ENCODE data around the gene PGS1. TPM values are rescaled to one million over a fixed set of nuclear protein-coding genes. Genes with fewer than 3 reads are reported as not detected.
"Not testable (repeated sequence)": the region's sequence is repeated elsewhere in the genome, so short reads cannot be mapped to it uniquely, and the experiment has no call there.

The PGS1 gene, protein sequence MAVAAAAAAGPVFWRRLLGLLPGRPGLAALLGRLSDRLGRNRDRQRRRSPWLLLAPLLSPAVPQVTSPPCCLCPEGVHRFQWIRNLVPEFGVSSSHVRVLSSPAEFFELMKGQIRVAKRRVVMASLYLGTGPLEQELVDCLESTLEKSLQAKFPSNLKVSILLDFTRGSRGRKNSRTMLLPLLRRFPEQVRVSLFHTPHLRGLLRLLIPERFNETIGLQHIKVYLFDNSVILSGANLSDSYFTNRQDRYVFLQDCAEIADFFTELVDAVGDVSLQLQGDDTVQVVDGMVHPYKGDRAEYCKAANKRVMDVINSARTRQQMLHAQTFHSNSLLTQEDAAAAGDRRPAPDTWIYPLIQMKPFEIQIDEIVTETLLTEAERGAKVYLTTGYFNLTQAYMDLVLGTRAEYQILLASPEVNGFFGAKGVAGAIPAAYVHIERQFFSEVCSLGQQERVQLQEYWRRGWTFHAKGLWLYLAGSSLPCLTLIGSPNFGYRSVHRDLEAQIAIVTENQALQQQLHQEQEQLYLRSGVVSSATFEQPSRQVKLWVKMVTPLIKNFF
- 10 to 100 TPM; 27.2 to 50.2 (median 37.6) TPM for total RNA-seq
- 10 to 100 TPM; 13.5 to 28.7 TPM for polyA plus RNA-seq
- long read RNA-seq, donor 1, transcript PGS1-201 (10 exons, 2,201 nt) = major isoform, 94 of 321 reads
- long read RNA-seq, donor 1, partial matches to known transcripts = 16 of 321 reads
- long read RNA-seq, donor 1, other reads (novel, unspliced or antisense) = 207 of 321 reads
- long read RNA-seq, donor 2, transcript PGS1-201 (10 exons, 2,201 nt) = major isoform, 6 of 10 reads
- long read RNA-seq, donor 2, partial matches to known transcripts = 0 of 10 reads
- long read RNA-seq, donor 2, other reads (novel, unspliced or antisense) = 0 of 10 reads
- long read RNA-seq, donor 3, transcript PGS1-201 (10 exons, 2,201 nt) = major isoform, 25 of 74 reads
- long read RNA-seq, donor 3, partial matches to known transcripts = 5 of 74 reads
- long read RNA-seq, donor 3, other reads (novel, unspliced or antisense) = 43 of 74 reads

DNA sequence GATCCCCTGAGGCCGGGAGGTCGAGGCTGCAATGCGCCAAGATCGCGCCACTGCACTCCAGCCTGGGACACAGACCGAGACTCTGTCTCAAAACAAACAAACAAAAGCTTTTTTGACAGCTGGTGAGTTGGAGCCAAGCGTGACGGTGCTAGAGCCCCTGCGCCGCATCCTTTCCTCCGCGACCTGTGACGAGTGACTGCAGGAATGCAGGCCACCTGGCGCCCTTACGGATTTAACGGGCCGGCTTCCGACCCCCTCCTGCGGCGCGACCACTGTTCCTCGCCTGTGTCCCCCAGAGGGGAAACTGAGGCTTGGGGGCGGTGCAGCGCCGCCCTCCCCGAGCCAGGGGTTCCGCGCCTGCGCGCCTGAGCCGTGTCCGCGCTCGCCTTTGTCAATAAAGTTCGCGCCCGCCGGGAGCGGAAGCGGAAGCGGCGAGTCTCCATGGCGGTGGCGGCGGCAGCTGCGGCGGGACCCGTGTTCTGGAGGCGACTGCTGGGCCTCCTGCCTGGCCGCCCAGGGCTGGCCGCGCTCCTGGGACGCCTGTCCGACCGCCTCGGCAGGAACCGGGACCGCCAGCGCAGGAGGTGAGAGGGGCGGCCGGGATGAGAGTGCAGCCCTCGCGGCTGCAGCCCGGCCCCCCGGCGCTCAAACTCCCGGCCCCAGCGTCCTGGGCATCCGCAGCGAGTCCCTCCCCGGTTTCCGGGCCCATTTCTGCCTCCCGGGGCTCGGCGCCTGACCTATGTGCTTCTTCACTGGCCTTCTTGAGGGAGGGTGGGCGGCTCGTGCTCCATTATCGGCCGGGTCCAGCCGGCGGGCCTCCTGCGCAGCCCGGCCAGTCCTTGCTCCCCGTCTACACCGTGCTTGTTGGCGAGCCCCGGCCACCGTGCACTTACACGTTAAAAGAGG lies at the start of gene PGS1:
Gene PGS1 (plus strand): TSS at position 425 of the 906 bp plus-strand sequence. CDS start 17 bp downstream, at position 442.
- 1% methylated on average over 65 to 89 of the region's 89 CpGs for WGBS, 3 donors
- DNase-seq = peak; percentile 70 to 87 (median 82)
- intact Hi-C loops (cut with DNase I) = loop anchor here in 1 of 4 donors (10.0 kb wide), 1 partner anchor 254 kb away; the partner anchor contains the start of gene TMC6

DNA sequence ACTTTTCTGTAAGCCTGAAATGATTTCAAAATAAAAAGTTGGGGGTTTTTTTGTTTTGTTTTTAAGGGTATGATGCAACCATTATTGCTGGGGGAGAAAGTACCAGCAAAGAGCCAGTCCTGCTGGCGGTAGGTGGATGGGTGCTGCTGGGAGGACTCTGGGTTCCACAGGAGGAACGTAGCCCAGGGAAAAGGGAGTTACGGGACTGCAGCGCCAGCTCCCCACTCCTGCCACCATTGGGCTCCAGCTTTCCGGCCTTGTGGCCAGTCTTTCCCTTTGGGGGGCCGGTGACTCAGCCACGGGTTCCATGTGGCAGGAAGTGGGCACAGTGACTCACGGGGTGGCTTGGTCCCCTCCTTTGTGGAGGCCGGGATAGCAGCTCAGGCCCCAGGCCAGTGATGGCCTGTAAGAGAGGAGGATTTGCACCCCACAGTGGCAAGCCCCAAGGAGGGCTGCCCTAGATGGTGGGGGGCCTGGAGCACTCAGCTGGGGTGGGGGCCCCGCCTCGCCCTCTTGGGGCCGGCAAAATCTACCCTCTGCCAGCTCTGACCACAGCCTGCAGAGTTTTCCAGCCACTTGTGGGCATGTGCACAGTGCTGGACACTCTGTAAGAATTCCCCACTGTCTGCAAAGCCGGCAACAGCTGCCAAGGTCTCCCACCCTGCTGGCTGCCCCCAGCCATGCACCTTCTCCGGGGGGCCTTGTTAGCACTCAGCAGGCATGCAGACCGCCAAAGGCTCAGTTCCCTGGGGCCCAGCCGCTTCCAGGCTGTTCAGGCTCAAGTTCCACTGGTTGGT lies 49.0 kb upstream of the PGS1 start:
- no peaks in the 10 kb centered on the region for H3K36me3 ChIP-seq
- no peaks in the 10 kb centered on the region for H3K9me3 ChIP-seq
- peaks cover 6% of the 10 kb centered on the region for H3K4me1 ChIP-seq (ENCODE audit: insufficient read depth)
- intact Hi-C loops (cut with DNase I) = loop anchor here in 1 of 4 donors (5.0 kb wide), 1 partner anchor 1767 kb away; no protein-coding TSS in a partner anchor
- peak; percentile 40 to 62 (median 53) for DNase-seq
- peak overlapping the region; percentile 66 to 76 for H3K27ac ChIP-seq
- 44 to 65% (median 50%) methylated on average over 13 to 16 of the region's 16 CpGs for WGBS, 3 donors
- H3K4me3 ChIP-seq = no peak overlapping the region
- no peaks in the 10 kb centered on the region for H3K27me3 ChIP-seq
- TF ChIP-seq EP300 (IDR thresholded peaks at IDR 0.05) = no peak
- TF ChIP-seq, protein P1, sequence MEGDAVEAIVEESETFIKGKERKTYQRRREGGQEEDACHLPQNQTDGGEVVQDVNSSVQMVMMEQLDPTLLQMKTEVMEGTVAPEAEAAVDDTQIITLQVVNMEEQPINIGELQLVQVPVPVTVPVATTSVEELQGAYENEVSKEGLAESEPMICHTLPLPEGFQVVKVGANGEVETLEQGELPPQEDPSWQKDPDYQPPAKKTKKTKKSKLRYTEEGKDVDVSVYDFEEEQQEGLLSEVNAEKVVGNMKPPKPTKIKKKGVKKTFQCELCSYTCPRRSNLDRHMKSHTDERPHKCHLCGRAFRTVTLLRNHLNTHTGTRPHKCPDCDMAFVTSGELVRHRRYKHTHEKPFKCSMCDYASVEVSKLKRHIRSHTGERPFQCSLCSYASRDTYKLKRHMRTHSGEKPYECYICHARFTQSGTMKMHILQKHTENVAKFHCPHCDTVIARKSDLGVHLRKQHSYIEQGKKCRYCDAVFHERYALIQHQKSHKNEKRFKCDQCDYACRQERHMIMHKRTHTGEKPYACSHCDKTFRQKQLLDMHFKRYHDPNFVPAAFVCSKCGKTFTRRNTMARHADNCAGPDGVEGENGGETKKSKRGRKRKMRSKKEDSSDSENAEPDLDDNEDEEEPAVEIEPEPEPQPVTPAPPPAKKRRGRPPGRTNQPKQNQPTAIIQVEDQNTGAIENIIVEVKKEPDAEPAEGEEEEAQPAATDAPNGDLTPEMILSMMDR (IDR thresholded peaks at IDR 0.05) = peak in 1 of 3 donors; percentile 9

More for the DNA sequence above, at the start of gene PGS1:
- TF ChIP-seq, protein P1 (IDR thresholded peaks at IDR 0.05) = peak in 1 of 3 donors; percentile 24
- TF ChIP-seq POLR2A (IDR thresholded peaks at IDR 0.05) (peak; percentile 69), EP300 (IDR thresholded peaks at IDR 0.05) (no peak)
- Histone ChIP-seq H3K27ac (peak within 1 kb of the TSS; percentile 42 to 47), H3K36me3 (no peaks in the 10 kb centered on the region), H3K4me1 (ENCODE audit: insufficient read depth) (peaks cover 1% of the 10 kb centered on the region), H3K4me3 (peak within 1 kb of the TSS; percentile 95), H3K27me3 (no peaks in the 10 kb centered on the region), H3K9me3 (no peaks in the 10 kb centered on the region)

DNA sequence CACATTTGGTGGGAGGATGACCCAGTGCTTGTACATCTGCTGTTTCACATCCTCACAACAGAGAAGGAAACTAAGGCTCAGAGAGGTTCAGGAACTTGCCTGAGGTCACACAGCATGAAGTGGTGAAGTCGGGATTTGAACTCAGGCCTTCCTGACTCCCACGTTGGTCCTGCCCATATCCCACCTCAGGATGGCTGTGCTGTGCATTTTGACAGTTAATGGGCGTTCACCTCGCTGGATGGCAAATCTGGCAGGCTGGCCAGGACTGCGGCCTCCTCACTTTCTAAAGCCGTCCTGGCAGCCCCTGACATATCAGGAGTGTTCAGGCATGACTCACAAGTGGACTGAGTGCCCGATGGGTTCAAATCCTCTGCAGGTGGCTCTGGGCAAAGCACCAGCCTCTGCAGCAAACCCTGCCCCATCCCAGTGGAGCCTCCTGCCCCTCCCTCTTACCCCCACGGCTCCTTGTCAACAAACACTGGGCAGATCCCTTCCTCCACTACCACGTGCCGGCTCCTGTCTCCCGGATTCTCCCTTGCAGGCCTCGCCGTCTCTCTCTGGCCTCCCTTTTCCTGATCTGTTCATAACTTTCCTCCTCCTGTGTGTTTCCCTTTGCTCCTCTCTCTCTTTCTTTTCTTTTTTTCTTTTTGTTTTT lies 47.8 kb upstream of the PGS1 start:
- Histone ChIP-seq H3K27ac (no peak overlapping the region), H3K4me1 (ENCODE audit: insufficient read depth) (peaks cover 6% of the 10 kb centered on the region), H3K36me3 (no peaks in the 10 kb centered on the region), H3K4me3 (no peak overlapping the region), H3K27me3 (no peaks in the 10 kb centered on the region), H3K9me3 (no peaks in the 10 kb centered on the region)
- DNase-seq = no peak
- no peak for TF ChIP-seq EP300 (IDR thresholded peaks at IDR 0.05)
- intact Hi-C loops (cut with DNase I) = loop anchor here in 1 of 4 donors (5.0 kb wide), 1 partner anchor 1768 kb away; no protein-coding TSS in a partner anchor
- WGBS, 3 donors = 56 to 63% (median 62%) methylated on average over 13 of the region's 13 CpGs

DNA sequence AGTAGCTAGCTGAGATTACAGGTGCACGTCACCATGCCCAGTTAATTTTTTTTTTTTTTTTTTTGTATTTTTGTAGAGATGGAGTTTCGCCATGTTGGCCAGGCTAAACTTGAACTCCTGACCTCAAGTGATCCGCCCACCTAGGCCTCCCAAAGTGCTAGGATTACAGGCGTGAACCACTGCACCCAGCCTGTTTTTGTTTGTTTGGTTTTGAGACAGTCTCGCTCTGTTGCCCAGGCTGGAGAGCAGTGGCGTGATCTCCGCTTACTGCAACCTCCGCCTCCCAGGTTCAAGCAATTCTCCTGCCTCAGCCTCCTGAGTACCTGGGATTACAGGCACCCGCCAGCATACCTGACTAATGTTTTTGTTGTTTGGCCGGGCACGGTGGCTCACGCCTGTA lies 47.1 kb upstream of the PGS1 start:
- not testable (repeated sequence) for H3K9me3 ChIP-seq; H3K27me3 ChIP-seq; H3K36me3 ChIP-seq; DNase-seq; H3K27ac ChIP-seq; H3K4me3 ChIP-seq; H3K4me1 ChIP-seq (ENCODE audit: insufficient read depth)
- 86 to 87% (median 87%) methylated on average over 12 of the region's 12 CpGs for WGBS, 3 donors
- intact Hi-C loops (cut with DNase I) = loop anchor here in 1 of 4 donors (5.0 kb wide), 1 partner anchor 1769 kb away; no protein-coding TSS in a partner anchor

Data from ovary (tissue), 10 donors.